ENCODE results near the gene UBE2Q1.

DNA sequence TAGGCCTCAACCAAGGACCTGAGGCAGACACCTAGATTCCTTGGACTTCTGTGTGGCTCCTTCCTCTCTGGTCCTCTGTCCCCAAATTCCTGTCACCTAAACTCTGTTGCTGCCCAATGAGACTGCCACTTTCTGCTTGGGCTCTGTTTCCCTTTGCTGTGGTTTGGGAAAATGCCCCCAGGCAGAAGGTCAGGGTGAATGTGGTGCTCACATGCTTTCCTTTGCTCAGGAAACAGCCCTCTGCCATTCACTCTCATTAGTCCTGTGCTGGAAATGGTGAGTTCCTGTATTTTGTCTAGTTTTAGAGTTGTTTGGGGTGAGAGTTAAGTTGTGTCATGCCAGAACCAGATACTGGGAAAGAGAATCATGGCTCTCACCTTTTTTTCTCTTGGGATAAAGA, 33.6 kb downstream of the UBE2Q1 start:
- TF ChIP-seq NFE2L2 (IDR thresholded peaks at IDR 0.05; ENCODE audit: low read depth, low read length), result no peak
- TF ChIP-seq, protein P1, sequence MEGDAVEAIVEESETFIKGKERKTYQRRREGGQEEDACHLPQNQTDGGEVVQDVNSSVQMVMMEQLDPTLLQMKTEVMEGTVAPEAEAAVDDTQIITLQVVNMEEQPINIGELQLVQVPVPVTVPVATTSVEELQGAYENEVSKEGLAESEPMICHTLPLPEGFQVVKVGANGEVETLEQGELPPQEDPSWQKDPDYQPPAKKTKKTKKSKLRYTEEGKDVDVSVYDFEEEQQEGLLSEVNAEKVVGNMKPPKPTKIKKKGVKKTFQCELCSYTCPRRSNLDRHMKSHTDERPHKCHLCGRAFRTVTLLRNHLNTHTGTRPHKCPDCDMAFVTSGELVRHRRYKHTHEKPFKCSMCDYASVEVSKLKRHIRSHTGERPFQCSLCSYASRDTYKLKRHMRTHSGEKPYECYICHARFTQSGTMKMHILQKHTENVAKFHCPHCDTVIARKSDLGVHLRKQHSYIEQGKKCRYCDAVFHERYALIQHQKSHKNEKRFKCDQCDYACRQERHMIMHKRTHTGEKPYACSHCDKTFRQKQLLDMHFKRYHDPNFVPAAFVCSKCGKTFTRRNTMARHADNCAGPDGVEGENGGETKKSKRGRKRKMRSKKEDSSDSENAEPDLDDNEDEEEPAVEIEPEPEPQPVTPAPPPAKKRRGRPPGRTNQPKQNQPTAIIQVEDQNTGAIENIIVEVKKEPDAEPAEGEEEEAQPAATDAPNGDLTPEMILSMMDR (conservative IDR thresholded peaks at IDR 0.05; ENCODE audit: low read depth, low read length), result no peak

All from IMR-90 (cell line).